Sigmoid colon (tissue), 7 donors: ENCODE data around the gene ENC1. TPM values are rescaled to one million over a fixed set of nuclear protein-coding genes. Genes with fewer than 3 reads are reported as not detected.

Source experiments
- DNase-seq: peaks from one replicate; pipeline ENCODE4 v3.0.0-alpha.2; 2019
- H3K27ac ChIP-seq, 4 donors: fragments of 200-600 bp; sonication (generic); one replicate each; pipeline ENCODE4 v1.5.1; 2016 to 2019; ENCODE audit warnings: mild to moderate bottlenecking in 1 of 4
- H3K27me3 ChIP-seq, 3 donors: fragments of 200-600 bp; sonication (generic); one replicate each; pipeline ENCODE4 v1.5.1; 2019; ENCODE audit warnings: mild to moderate bottlenecking in 1 of 3
- H3K36me3 ChIP-seq, 4 donors: fragments of 200-600 bp; sonication (generic); one replicate each; pipeline ENCODE4 v1.5.1; 2016 to 2019
- H3K4me1 ChIP-seq, 4 donors: fragments of 200-600 bp; sonication (generic); one replicate each; pipeline ENCODE4 v1.5.1; 2017 to 2019
- H3K4me3 ChIP-seq, 4 donors: fragments of 200-600 bp; sonication (generic); one replicate each; pipeline ENCODE4 v1.5.1; 2017 to 2019; ENCODE audit warnings: mild to moderate bottlenecking in 2 of 4, moderate library complexity in 1 of 4
- H3K9me3 ChIP-seq, 4 donors: fragments of 200-600 bp in 3 of 4; sonication (generic) in 3 of 4; one replicate each; pipeline versions ENCODE4 v1.5.1 to v1.6.1; 2013 to 2019
- CTCF ChIP-seq, 4 experiments: fragments of 450-650 bp in 3 of 4; fragments of 200-600 bp in 1 of 4; IDR thresholded peaks; one replicate each; pipeline ENCODE4 v1.5.1; 2016 to 2019; ENCODE audit warnings: antibody characterized with exemption in 4 of 4, mild to moderate bottlenecking in 3 of 4, moderate library complexity in 2 of 4
- EP300 ChIP-seq, 4 donors: sonication (generic); formaldehyde crosslinking; IDR thresholded peaks; one replicate each; pipeline ENCODE4 v1.6.1; 2017; ENCODE audit warnings: antibody characterized with exemption in 4 of 4
- POLR2A ChIP-seq, 2 donors: fragments of 450-650 bp; IDR thresholded peaks; one replicate each; pipeline ENCODE4 v1.6.1; 2016; ENCODE audit warnings: antibody characterized with exemption in 2 of 2, mild to moderate bottlenecking in 2 of 2, moderate library complexity in 2 of 2
- POLR2AphosphoS5 ChIP-seq, 4 donors: sonication (generic); formaldehyde crosslinking; IDR thresholded peaks; one replicate each; pipeline ENCODE4 v1.6.1; 2017; ENCODE audit warnings: antibody characterized with exemption in 4 of 4
- WGBS, 2 donors: extraction: QIAGEN DNeasy Blood & Tissue Kit; methylation state at CpG; one replicate each; pipeline ENCODE4 v1.1.7; 2013; 5-methylcytosine and 5-hydroxymethylcytosine counted together
- intact Hi-C: fragments of 100-400 bp; cut with DNase I; formaldehyde crosslinking; loops from one replicate; pipeline ENCODE4 v1.15.1; 2023
- polyA plus RNA-seq, 3 donors: library from polyadenylated mRNA; stranded (reverse); fragments of 200-250 nt; gene quantifications; one replicate each; pipeline ENCODE4 v1.2.3, GENCODE V29; 2013
- total RNA-seq, 4 donors: library from RNA; depleted of rRNA; stranded (reverse); fragments of >200 nt; gene quantifications; one replicate each; pipeline ENCODE4 v1.1.0, GENCODE V29; 2016
- donor health status: healthy with polysubstance abuse.
- donor health status: Bipolar disorder and iron deficiency.
- donor health status: healthy.

Gene ENC1
- total and polyA plus RNA-seq, 7 donors = 3.6 to 19.9 (median 4.9) TPM

- no peaks in the 10 kb centered on the region for H3K9me3 ChIP-seq
- no peaks in the 10 kb centered on the region for H3K36me3 ChIP-seq
- WGBS, 2 donors = 73 to 84% methylated on average over 5 of the region's 5 CpGs
- DNase-seq = no peak
- intact Hi-C loops = no loop called here
- no peak overlapping the region for H3K27ac ChIP-seq
- TF ChIP-seq POLR2A (IDR thresholded peaks at IDR 0.05) (no peak), CTCF (IDR thresholded peaks at IDR 0.05) (no peak), POLR2AphosphoS5 (IDR thresholded peaks at IDR 0.05) (no peak), EP300 (IDR thresholded peaks at IDR 0.05) (no peak)
- H3K4me3 ChIP-seq = no peak overlapping the region
- H3K4me1 ChIP-seq = no peaks in the 10 kb centered on the region
- H3K27me3 ChIP-seq = no peaks in the 10 kb centered on the region
These were observed 24.0 kb upstream of the ENC1 start for GRCh38 chr5:74664551-74664950.

GRCh38 chr5:74660873-74661272 is 20.3 kb upstream of the ENC1 start:
- WGBS, 2 donors = 84 to 94% methylated on average over 5 of the region's 5 CpGs
- no peaks in the 10 kb centered on the region for H3K36me3 ChIP-seq
- no peak overlapping the region for H3K27ac ChIP-seq
- TF ChIP-seq POLR2A (IDR thresholded peaks at IDR 0.05) (no peak), POLR2AphosphoS5 (IDR thresholded peaks at IDR 0.05) (no peak), CTCF (IDR thresholded peaks at IDR 0.05) (no peak), EP300 (IDR thresholded peaks at IDR 0.05) (no peak)
- DNase-seq = no peak
- no peak overlapping the region for H3K4me3 ChIP-seq
- no peaks in the 10 kb centered on the region for H3K27me3 ChIP-seq
- no peaks in the 10 kb centered on the region for H3K4me1 ChIP-seq
- intact Hi-C loops = no loop called here
- no peaks in the 10 kb centered on the region for H3K9me3 ChIP-seq

- intact Hi-C loops = no loop called here
- H3K4me1 ChIP-seq = no peaks in the 10 kb centered on the region
- WGBS, 2 donors = 75 to 87% methylated on average over 1 of the region's 1 CpG
- H3K27ac ChIP-seq = no peak overlapping the region
- H3K9me3 ChIP-seq = no peaks in the 10 kb centered on the region
- H3K36me3 ChIP-seq = no peaks in the 10 kb centered on the region
- no peak for TF ChIP-seq EP300 (IDR thresholded peaks at IDR 0.05)
- H3K27me3 ChIP-seq = no peaks in the 10 kb centered on the region
- H3K4me3 ChIP-seq = no peak overlapping the region
- DNase-seq = no peak
These were observed 19.6 kb upstream of the ENC1 start for GRCh38 chr5:74660140-74660539.

GRCh38 chr5:74659172-74659571 is 18.6 kb upstream of the ENC1 start:
- no peaks in the 10 kb centered on the region for H3K9me3 ChIP-seq
- no peaks in the 10 kb centered on the region for H3K4me1 ChIP-seq
- intact Hi-C loops = no loop called here
- no peak for DNase-seq
- WGBS, 2 donors = 80 to 94% methylated on average over 3 of the region's 3 CpGs
- H3K4me3 ChIP-seq = no peak overlapping the region
- H3K36me3 ChIP-seq = no peaks in the 10 kb centered on the region
- H3K27me3 ChIP-seq = no peaks in the 10 kb centered on the region
- no peak overlapping the region for H3K27ac ChIP-seq
- no peak for TF ChIP-seq EP300 (IDR thresholded peaks at IDR 0.05)
- no peak for TF ChIP-seq CTCF (IDR thresholded peaks at IDR 0.05)
- TF ChIP-seq POLR2AphosphoS5 (IDR thresholded peaks at IDR 0.05) = no peak
- no peak for TF ChIP-seq POLR2A (IDR thresholded peaks at IDR 0.05)

- Histone ChIP-seq H3K27me3 (no peaks in the 10 kb centered on the region), H3K27ac (no peak overlapping the region), H3K4me3 (no peak overlapping the region), H3K9me3 (no peaks in the 10 kb centered on the region), H3K4me1 (no peaks in the 10 kb centered on the region), H3K36me3 (no peaks in the 10 kb centered on the region)
- intact Hi-C loops = no loop called here
- TF ChIP-seq POLR2AphosphoS5 (IDR thresholded peaks at IDR 0.05) = no peak
- TF ChIP-seq POLR2A (IDR thresholded peaks at IDR 0.05) = no peak
- WGBS, 2 donors = 80 to 82% methylated on average over 2 of the region's 2 CpGs
- no peak for DNase-seq
These were observed 16.6 kb upstream of the ENC1 start for GRCh38 chr5:74657165-74657564.

- intact Hi-C loops = no loop called here
- no peak for DNase-seq
- H3K4me3 ChIP-seq = no peak overlapping the region
- H3K27me3 ChIP-seq = no peaks in the 10 kb centered on the region
- H3K36me3 ChIP-seq = no peaks in the 10 kb centered on the region
- H3K27ac ChIP-seq = no peak overlapping the region
- no peaks in the 10 kb centered on the region for H3K4me1 ChIP-seq
- no peaks in the 10 kb centered on the region for H3K9me3 ChIP-seq
- TF ChIP-seq POLR2A (IDR thresholded peaks at IDR 0.05) = no peak
- TF ChIP-seq POLR2AphosphoS5 (IDR thresholded peaks at IDR 0.05) = no peak
- no peak for TF ChIP-seq CTCF (IDR thresholded peaks at IDR 0.05)
- no peak for TF ChIP-seq EP300 (IDR thresholded peaks at IDR 0.05)
These were observed 15.2 kb upstream of the ENC1 start for GRCh38 chr5:74655716-74656115.
